Type B pancreatic cell (in vitro differentiated cells): ENCODE results near the gene PBX4. TPM values are rescaled to one million over a fixed set of nuclear protein-coding genes. Genes with fewer than 3 reads are reported as not detected.

Experiments
- DNase-seq: peaks from one replicate; pipeline ENCODE4 v3.0.0; 2021; ENCODE audit warnings: mixed read lengths; ENCODE audit not compliant: unreplicated experiment; ENCODE audit errors: extremely low spot score
- H3K27ac Mint-ChIP-seq: 2 replicates; pipeline ENCODE4 v1.8.0; 2021; ENCODE audit warnings: mild to moderate bottlenecking, mixed read lengths
- H3K27me3 Mint-ChIP-seq: 2 replicates; pipeline ENCODE4 v1.8.0; 2021; ENCODE audit warnings: mixed read lengths
- H3K36me3 Mint-ChIP-seq: 2 replicates; pipeline ENCODE4 v1.8.0; 2021; ENCODE audit warnings: mixed read lengths
- H3K4me1 Mint-ChIP-seq: one replicate; pipeline ENCODE4 v1.8.0; 2021; ENCODE audit warnings: mixed read lengths; ENCODE audit not compliant: unreplicated experiment
- H3K4me3 Mint-ChIP-seq: 2 replicates; pipeline ENCODE4 v1.8.0; 2021; ENCODE audit warnings: mild to moderate bottlenecking, mixed read lengths
- H3K9me3 Mint-ChIP-seq: 2 replicates; pipeline ENCODE4 v1.8.0; 2021; ENCODE audit warnings: mixed read lengths
- CTCF ChIP-seq: fragments of 200-600 bp; sonication (generic); conservative IDR thresholded peaks from 2 replicates; pipeline ENCODE4 v1.5.0; 2021; ENCODE audit warnings: antibody characterized with exemption, mild to moderate bottlenecking
- total RNA-seq: library from RNA; stranded (reverse); gene quantifications from 2 replicates; pipeline ENCODE4 v1.2.1, GENCODE V29; 2021; ENCODE audit warnings: low replicate concordance

Gene PBX4
- total RNA-seq, 1 donor from 2014 or later, result 10.9 TPM

GRCh38 chr19:19568802-19569756 lies 49.4 kb downstream of the PBX4 start:
- no peak overlapping the region for H3K4me3 Mint-ChIP-seq
- no peak for TF ChIP-seq CTCF
- H3K27me3 Mint-ChIP-seq, result no peaks in the 10 kb centered on the region
- H3K27ac Mint-ChIP-seq, result no peak overlapping the region
- no peaks in the 10 kb centered on the region for H3K9me3 Mint-ChIP-seq
- no peak for DNase-seq
- H3K36me3 Mint-ChIP-seq, result peaks cover 14% of the 10 kb centered on the region
- H3K4me1 Mint-ChIP-seq, result no peaks in the 10 kb centered on the region

- no peak for DNase-seq
- Mint-ChIP-seq H3K4me3 (no peak overlapping the region), H3K4me1 (no peaks in the 10 kb centered on the region), H3K27me3 (no peaks in the 10 kb centered on the region), H3K9me3 (no peaks in the 10 kb centered on the region), H3K27ac (no peak overlapping the region), H3K36me3 (peaks cover 14% of the 10 kb centered on the region)
- TF ChIP-seq CTCF, result no peak
Measured at GRCh38 chr19:19567391-19567790, 51.1 kb downstream of the PBX4 start.

- Mint-ChIP-seq H3K9me3 (no peaks in the 10 kb centered on the region), H3K4me1 (no peaks in the 10 kb centered on the region), H3K36me3 (peaks cover 14% of the 10 kb centered on the region), H3K27ac (no peak overlapping the region), H3K4me3 (no peak overlapping the region), H3K27me3 (no peaks in the 10 kb centered on the region)
- DNase-seq, result no peak
- no peak for TF ChIP-seq CTCF
Measured at GRCh38 chr19:19566306-19566705, 52.2 kb downstream of the PBX4 start.

- Mint-ChIP-seq H3K4me1 (no peaks in the 10 kb centered on the region), H3K4me3 (no peak overlapping the region), H3K36me3 (peaks cover 5% of the 10 kb centered on the region), H3K9me3 (no peaks in the 10 kb centered on the region), H3K27me3 (no peaks in the 10 kb centered on the region), H3K27ac (no peak overlapping the region)
- TF ChIP-seq CTCF, result no peak
- no peak for DNase-seq
Measured at GRCh38 chr19:19563348-19563848, 55.1 kb downstream of the PBX4 start.

- no peak for DNase-seq
- no peak overlapping the region for H3K27ac Mint-ChIP-seq
- TF ChIP-seq CTCF, result no peak
- peaks cover 5% of the 10 kb centered on the region for H3K36me3 Mint-ChIP-seq
- no peaks in the 10 kb centered on the region for H3K4me1 Mint-ChIP-seq
- H3K4me3 Mint-ChIP-seq, result no peak overlapping the region
- no peaks in the 10 kb centered on the region for H3K27me3 Mint-ChIP-seq
- H3K9me3 Mint-ChIP-seq, result no peaks in the 10 kb centered on the region
Measured at GRCh38 chr19:19562665-19563347, 55.7 kb downstream of the PBX4 start.
